BLaER1 (cell line): ENCODE results near the gene SF1.

Experiments
- H3K27ac ChIP-seq: shearing (Covaris generic); formaldehyde crosslinking; 2 replicates; pipeline ENCODE4 v1.8.1; 2022
- H3K27me3 ChIP-seq: shearing (Covaris generic); formaldehyde crosslinking; 2 replicates; pipeline ENCODE4 v1.8.1; 2022
- H3K36me3 ChIP-seq: shearing (Covaris generic); formaldehyde crosslinking; 2 replicates; pipeline ENCODE4 v1.8.1; 2022
- H3K4me1 ChIP-seq: shearing (Covaris generic); formaldehyde crosslinking; 2 replicates; pipeline ENCODE4 v1.8.1; 2022
- H3K4me2 ChIP-seq: shearing (Covaris generic); formaldehyde crosslinking; 2 replicates; pipeline ENCODE4 v1.8.1; 2022
- H3K4me3 ChIP-seq: shearing (Covaris generic); formaldehyde crosslinking; 2 replicates; pipeline ENCODE4 v1.8.1; 2022
- H3K9ac ChIP-seq: shearing (Covaris generic); formaldehyde crosslinking; 2 replicates; pipeline ENCODE4 v1.8.1; 2022
- H3K9me3 ChIP-seq: shearing (Covaris generic); formaldehyde crosslinking; 2 replicates; pipeline ENCODE4 v1.8.1; 2022
- H4K20me1 ChIP-seq: shearing (Covaris generic); formaldehyde crosslinking; 2 replicates; pipeline ENCODE4 v1.8.1; 2022
- Cebpa-rat ChIP-seq: shearing (Covaris generic); IDR thresholded peaks from 2 replicates; pipeline ENCODE4 v1.8.1; 2022

Gene SF1

GRCh38 chr11:64786308-64786707, 8.0 kb upstream of the SF1 start:
- no peaks in the 10 kb centered on the region for H3K27me3 ChIP-seq
- no peak overlapping the region for H3K4me2 ChIP-seq
- no peak overlapping the region for H3K4me3 ChIP-seq
- peaks cover 35% of the 10 kb centered on the region for H3K36me3 ChIP-seq
- no peak for TF ChIP-seq Cebpa-rat
- 0 out of 2 replicates have a peak overlapping the region, but pooled peaks have one; percentile 10 for H3K9ac ChIP-seq
- no peaks in the 10 kb centered on the region for H3K9me3 ChIP-seq
- peaks cover 14% of the 10 kb centered on the region for H3K4me1 ChIP-seq
- no peaks in the 10 kb centered on the region for H4K20me1 ChIP-seq
- no peak overlapping the region for H3K27ac ChIP-seq

- no peak overlapping the region for H3K27ac ChIP-seq
- peaks cover 22% of the 10 kb centered on the region for H3K36me3 ChIP-seq
- no peak for TF ChIP-seq Cebpa-rat
- H3K4me2 ChIP-seq = no peak overlapping the region
- H3K4me3 ChIP-seq = no peak overlapping the region
- no peaks in the 10 kb centered on the region for H3K9me3 ChIP-seq
- peaks cover 16% of the 10 kb centered on the region for H3K4me1 ChIP-seq
- H3K27me3 ChIP-seq = no peaks in the 10 kb centered on the region
- no peak overlapping the region for H3K9ac ChIP-seq
- H4K20me1 ChIP-seq = no peaks in the 10 kb centered on the region
Measured at GRCh38 chr11:64784813-64785581, 6.7 kb upstream of the SF1 start.

DNA sequence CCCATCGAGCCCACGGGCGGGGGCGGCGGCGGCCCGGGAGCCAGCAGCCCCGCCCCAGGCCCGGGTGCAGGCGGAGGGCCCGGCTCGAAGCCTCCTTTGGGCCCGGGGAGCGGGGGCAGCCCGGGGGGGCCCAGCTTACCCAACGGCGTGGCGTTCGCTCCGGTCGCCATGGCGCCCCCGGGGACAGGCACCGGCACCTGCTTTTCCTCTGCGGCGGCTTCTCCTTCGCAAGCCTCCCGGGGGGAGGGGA, 194 bp downstream of the SF1 start:
- peak overlapping the region; percentile 96 for H3K4me3 ChIP-seq
- H3K27ac ChIP-seq = peak overlapping the region; percentile 100
- no peaks in the 10 kb centered on the region for H3K27me3 ChIP-seq
- peak overlapping the region; percentile 100 for H3K9ac ChIP-seq
- no peaks in the 10 kb centered on the region for H3K9me3 ChIP-seq
- peaks cover 45% of the 10 kb centered on the region for H4K20me1 ChIP-seq
- no peak for TF ChIP-seq Cebpa-rat
- H3K4me2 ChIP-seq = peak overlapping the region; percentile 29; the same call in 1 of the 2 replicates
- H3K36me3 ChIP-seq = peaks cover 43% of the 10 kb centered on the region
- peaks cover 57% of the 10 kb centered on the region for H3K4me1 ChIP-seq

DNA sequence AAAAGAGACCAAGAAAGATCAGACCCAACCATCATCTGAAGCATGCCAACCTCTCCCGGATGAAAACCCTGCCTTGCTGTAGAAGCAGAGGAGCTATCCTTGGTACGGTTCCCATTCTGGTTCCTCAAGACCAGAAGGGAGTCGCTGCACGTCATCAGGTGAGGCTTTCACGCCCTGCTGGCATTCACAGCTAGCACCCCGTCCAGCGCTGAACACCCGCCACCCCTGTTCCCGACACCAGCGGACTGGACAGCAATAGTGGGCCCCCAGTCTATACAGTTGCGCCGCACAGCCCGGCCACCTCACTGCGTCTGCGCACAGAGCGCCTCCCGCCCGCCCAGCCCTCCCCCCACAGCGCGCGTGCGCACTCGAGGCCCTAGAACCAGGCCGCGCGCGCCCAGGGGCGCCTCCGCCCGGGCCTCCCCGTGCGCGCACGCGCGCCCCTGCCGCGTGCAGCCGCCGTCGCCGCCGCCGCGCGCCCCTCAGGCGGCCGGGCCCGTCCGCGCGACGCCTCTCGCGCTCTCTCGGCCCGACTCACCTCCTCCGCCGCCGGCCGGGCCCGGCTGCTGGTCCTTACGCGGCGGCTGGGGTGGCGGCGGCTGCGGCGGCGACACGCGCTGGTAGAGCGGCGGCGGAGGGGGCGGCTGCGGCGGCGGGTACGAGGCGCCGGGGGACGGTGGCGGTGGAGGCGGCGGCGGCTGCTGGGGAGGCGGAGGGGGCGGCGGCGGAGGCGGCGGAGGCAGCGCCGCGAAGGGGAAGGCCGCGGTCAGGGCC, 706 bp downstream of the SF1 start:
- peak overlapping the region; percentile 100 for H3K27ac ChIP-seq
- peak overlapping the region; percentile 100 for H3K4me2 ChIP-seq
- peaks cover 48% of the 10 kb centered on the region for H3K36me3 ChIP-seq
- H4K20me1 ChIP-seq = peaks cover 50% of the 10 kb centered on the region
- peak overlapping the region; percentile 100 for H3K9ac ChIP-seq
- peak overlapping the region; percentile 96 for H3K4me3 ChIP-seq
- no peaks in the 10 kb centered on the region for H3K9me3 ChIP-seq
- peaks cover 57% of the 10 kb centered on the region for H3K4me1 ChIP-seq
- TF ChIP-seq Cebpa-rat = no peak
- no peaks in the 10 kb centered on the region for H3K27me3 ChIP-seq

DNA sequence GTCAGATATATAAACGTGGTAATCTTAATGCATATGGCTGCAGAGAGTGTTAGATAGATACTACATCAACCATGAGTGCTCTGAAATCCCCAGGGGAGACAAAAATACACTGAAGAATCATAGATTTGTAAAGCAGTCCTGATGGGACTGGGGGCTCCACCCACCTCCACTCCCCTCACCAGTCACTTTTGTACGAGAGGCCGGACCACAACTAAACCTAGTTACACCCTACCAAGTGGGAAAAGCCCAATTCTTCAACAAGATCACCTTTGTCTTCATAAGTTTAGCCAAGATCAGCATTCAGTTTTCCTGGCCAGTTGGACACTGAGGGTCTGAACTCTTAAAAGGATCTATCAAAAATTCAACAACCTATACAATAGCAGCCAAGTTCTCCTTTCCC, 1.5 kb downstream of the SF1 start:
- Histone ChIP-seq H3K9me3 (no peaks in the 10 kb centered on the region), H3K4me2 (peak overlapping the region; percentile 100), H3K36me3 (peaks cover 56% of the 10 kb centered on the region), H4K20me1 (peaks cover 58% of the 10 kb centered on the region), H3K9ac (peak overlapping the region; percentile 100), H3K4me1 (peaks cover 63% of the 10 kb centered on the region), H3K27me3 (no peaks in the 10 kb centered on the region), H3K27ac (peak overlapping the region; percentile 100), H3K4me3 (peak overlapping the region; percentile 96)
- TF ChIP-seq Cebpa-rat = no peak

- H3K4me2 ChIP-seq = peak overlapping the region; percentile 100
- peaks cover 67% of the 10 kb centered on the region for H3K4me1 ChIP-seq
- peak overlapping the region; percentile 96 for H3K4me3 ChIP-seq
- H3K27me3 ChIP-seq = no peaks in the 10 kb centered on the region
- peaks cover 61% of the 10 kb centered on the region for H3K36me3 ChIP-seq
- H3K27ac ChIP-seq = no peak overlapping the region
- H4K20me1 ChIP-seq = peaks cover 62% of the 10 kb centered on the region
- H3K9ac ChIP-seq = peak overlapping the region; percentile 100
- no peak for TF ChIP-seq Cebpa-rat
- no peaks in the 10 kb centered on the region for H3K9me3 ChIP-seq
Measured at GRCh38 chr11:64776425-64776824, 1.9 kb downstream of the SF1 start.

GRCh38 chr11:64774144-64774543, 4.2 kb downstream of the SF1 start:
- no peaks in the 10 kb centered on the region for H3K27me3 ChIP-seq
- H3K36me3 ChIP-seq = peaks cover 83% of the 10 kb centered on the region
- peaks cover 80% of the 10 kb centered on the region for H3K4me1 ChIP-seq
- H3K4me3 ChIP-seq = no peak overlapping the region
- no peaks in the 10 kb centered on the region for H3K9me3 ChIP-seq
- TF ChIP-seq Cebpa-rat = no peak
- H3K4me2 ChIP-seq = peak overlapping the region; percentile 100
- no peak overlapping the region for H3K9ac ChIP-seq
- H3K27ac ChIP-seq = no peak overlapping the region
- H4K20me1 ChIP-seq = peaks cover 85% of the 10 kb centered on the region

- Histone ChIP-seq H3K27ac (peak overlapping the region; percentile 60), H3K27me3 (no peaks in the 10 kb centered on the region), H3K9me3 (no peaks in the 10 kb centered on the region), H3K36me3 (peaks cover 100% of the 10 kb centered on the region), H3K4me3 (peak overlapping the region; percentile 43), H3K9ac (peak overlapping the region; percentile 61), H3K4me1 (peaks cover 97% of the 10 kb centered on the region), H4K20me1 (peaks cover 100% of the 10 kb centered on the region), H3K4me2 (peak overlapping the region; percentile 100)
- no peak for TF ChIP-seq Cebpa-rat
Measured at GRCh38 chr11:64772303-64773018, 5.9 kb downstream of the SF1 start.

DNA sequence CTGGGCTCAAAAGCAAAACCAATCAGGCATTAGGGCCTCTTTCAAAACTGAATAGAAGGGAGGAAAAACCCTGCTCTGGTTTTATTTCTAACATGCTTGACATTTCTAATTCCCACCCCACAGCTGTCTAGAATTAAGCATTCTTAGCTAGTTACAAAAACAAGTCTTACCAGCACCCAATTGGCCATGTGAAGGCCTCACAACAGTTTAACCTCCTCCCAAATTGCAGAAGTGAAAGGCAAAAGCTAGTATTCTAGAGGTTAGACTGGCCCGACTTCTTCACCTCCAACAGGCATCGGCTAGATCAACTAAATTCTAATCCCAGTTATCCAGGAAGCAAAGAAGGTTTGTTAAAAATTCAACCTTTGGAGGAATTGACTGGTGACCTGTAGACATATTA, 6.5 kb downstream of the SF1 start:
- Histone ChIP-seq H3K4me3 (peak overlapping the region; percentile 43; the same call in 1 of the 2 replicates), H3K36me3 (peaks cover 100% of the 10 kb centered on the region), H3K4me1 (peaks cover 100% of the 10 kb centered on the region), H3K9ac (peak overlapping the region; percentile 61; the same call in 1 of the 2 replicates), H4K20me1 (peaks cover 100% of the 10 kb centered on the region), H3K27ac (peak overlapping the region; percentile 60), H3K4me2 (peak overlapping the region; percentile 100), H3K9me3 (no peaks in the 10 kb centered on the region), H3K27me3 (no peaks in the 10 kb centered on the region)
- TF ChIP-seq Cebpa-rat = no peak

GRCh38 chr11:64770120-64770519, 8.2 kb downstream of the SF1 start:
- peaks cover 98% of the 10 kb centered on the region for H3K4me1 ChIP-seq
- no peak overlapping the region for H3K4me3 ChIP-seq
- no peaks in the 10 kb centered on the region for H3K27me3 ChIP-seq
- no peak for TF ChIP-seq Cebpa-rat
- no peak overlapping the region for H3K9ac ChIP-seq
- no peaks in the 10 kb centered on the region for H3K9me3 ChIP-seq
- H4K20me1 ChIP-seq = peaks cover 100% of the 10 kb centered on the region
- peaks cover 99% of the 10 kb centered on the region for H3K36me3 ChIP-seq
- H3K4me2 ChIP-seq = no peak overlapping the region
- no peak overlapping the region for H3K27ac ChIP-seq
